Stimulated activated naive CD4-positive, alpha-beta T cell treated with Interleukin-2 at 50 U/mL for 16 hours (primary cell): ENCODE measurements around the gene KLHL28.

Experiments used
- DNase-seq: peaks from one replicate; lab custom pipeline; 2025; lab: John Stamatoyannopoulos, UW

KLHL28 gene

GRCh38 chr14:44960646-44961045 is 1.1 kb downstream of the KLHL28 start:
- no peak for DNase-seq

- DNase-seq = no peak
Observed at GRCh38 chr14:44960146-44960545, 1.6 kb downstream of the KLHL28 start.

GRCh38 chr14:44959538-44959937 is 2.2 kb downstream of the KLHL28 start:
- DNase-seq = no peak

GRCh38 chr14:44956866-44957265 is 4.9 kb downstream of the KLHL28 start:
- DNase-seq = no peak

- DNase-seq = no peak
Observed at GRCh38 chr14:44955528-44955927, 6.2 kb downstream of the KLHL28 start.

GRCh38 chr14:44954750-44955149 is 7.0 kb downstream of the KLHL28 start:
- DNase-seq = no peak

GRCh38 chr14:44952391-44953110 is 9.2 kb downstream of the KLHL28 start:
- DNase-seq = no peak

- DNase-seq = no peak
Observed at GRCh38 chr14:44951051-44951450, 10.7 kb downstream of the KLHL28 start.

- DNase-seq = no peak
Observed at GRCh38 chr14:44945264-44945663, 16.5 kb downstream of the KLHL28 start.

GRCh38 chr14:44944107-44944506 is 17.6 kb downstream of the KLHL28 start:
- DNase-seq = no peak

GRCh38 chr14:44942436-44942835 is 19.3 kb downstream of the KLHL28 start:
- DNase-seq = no peak

- no peak for DNase-seq
Observed at GRCh38 chr14:44941591-44941990, 20.2 kb downstream of the KLHL28 start.

- DNase-seq = no peak
Observed at GRCh38 chr14:44940944-44941343, 20.8 kb downstream of the KLHL28 start.

- no peak for DNase-seq
Observed at GRCh38 chr14:44940211-44940610, 21.5 kb downstream of the KLHL28 start.

GRCh38 chr14:44937547-44937946 is 24.2 kb downstream of the KLHL28 start:
- no peak for DNase-seq

GRCh38 chr14:44935155-44935554 is 26.6 kb downstream of the KLHL28 start:
- DNase-seq = no peak

- no peak for DNase-seq
Observed at GRCh38 chr14:44928793-44929192, 33.0 kb downstream of the KLHL28 start.

- DNase-seq = no peak
Observed at GRCh38 chr14:44914849-44915248, 46.9 kb downstream of the KLHL28 start.

- no peak for DNase-seq
Observed at GRCh38 chr14:44912041-44912869, 49.5 kb downstream of the KLHL28 start.

- no peak for DNase-seq
Observed at GRCh38 chr14:44910821-44911220, 50.9 kb downstream of the KLHL28 start.

GRCh38 chr14:44901696-44902095 is 60.1 kb downstream of the KLHL28 start:
- no peak for DNase-seq

GRCh38 chr14:44898551-44898950 is 63.2 kb downstream of the KLHL28 start:
- no peak for DNase-seq

GRCh38 chr14:44897845-44898151 is 63.9 kb downstream of the KLHL28 start:
- no peak for DNase-seq
